B cell (primary cell): ENCODE data around the gene KCND1. TPM values are rescaled to one million over a fixed set of nuclear protein-coding genes. Genes with fewer than 3 reads are reported as not detected.

ENCODE experiments used
- ATAC-seq: fragments of 200-7000 bp; cut with Tn5 transposase; one replicate; pipeline ENCODE4 v1.10.0; 2021; ENCODE audit warnings: low read depth, mild to moderate bottlenecking, moderate number of reproducible peaks, moderate library complexity
- CTCF ChIA-PET: fragments of 350-600 bp; sonication (Branson Sonifier 250); formaldehyde crosslinking; loops from one replicate; lab custom pipeline; 2021; ENCODE audit warnings: antibody characterized with exemption, inconsistent platforms; lab: Charles Lee
- POLR2A ChIA-PET: fragments of 350-600 bp; sonication (Branson Sonifier 250); formaldehyde crosslinking; loops from one replicate; lab custom pipeline; 2021; ENCODE audit warnings: antibody characterized with exemption; lab: Charles Lee
- DNase-seq: peaks from one replicate; pipeline ENCODE4 v3.0.0; 2013
- H2AFZ ChIP-seq: 2 replicates; pipeline ENCODE4 v1.6.1; 2012; ENCODE audit warnings: mild to moderate bottlenecking, low read depth, low read length; ENCODE audit not compliant: insufficient read depth, poor library complexity, severe bottlenecking
- H3K27ac ChIP-seq, 2 donors: 1 replicate in 1 of 2; 2 replicates in 1 of 2; pipeline ENCODE4 v1.5.1; 2012 to 2013; ENCODE audit warnings: low read length in 2 of 2, mild to moderate bottlenecking in 2 of 2, moderate library complexity in 1 of 2
- H3K27me3 ChIP-seq, 4 experiments: fragments of 200-600 bp in 1 of 4; sonication (generic) in 1 of 4; replicated peaks in 1 of 4; 1 replicate in 2 of 4; 2 replicates in 2 of 4; pipeline versions ENCODE4 v1.6.1 to v1.7.0; 2013 to 2016; ENCODE audit warnings: low read length in 3 of 4, mild to moderate bottlenecking in 2 of 4, mixed read lengths in 1 of 4, moderate library complexity in 1 of 4; ENCODE audit not compliant: insufficient read depth in 4 of 4, control insufficient read depth in 3 of 4; ENCODE audit errors: control extremely low read depth in 1 of 4
- H3K36me3 ChIP-seq, 2 experiments: replicated peaks in 1 of 2; 1 replicate in 1 of 2; 2 replicates in 1 of 2; pipeline versions ENCODE4 v1.6.1 to v1.7.1; 2013; ENCODE audit warnings: low read length in 1 of 2; ENCODE audit not compliant: insufficient read depth in 2 of 2, control insufficient read depth in 1 of 2; ENCODE audit errors: control extremely low read depth in 1 of 2, extremely low read depth in 1 of 2
- H3K4me1 ChIP-seq, 2 donors: fragments of 200-600 bp in 1 of 2; sonication (generic) in 1 of 2; 1 replicate in 1 of 2; 2 replicates in 1 of 2; pipeline versions ENCODE4 v1.5.1 to v1.6.1; 2013 to 2017; ENCODE audit warnings: low read length in 2 of 2; ENCODE audit not compliant: control insufficient read depth in 2 of 2, insufficient read depth in 2 of 2
- H3K4me2 ChIP-seq: replicated peaks from 2 replicates; pipeline ENCODE3; 2012; ENCODE audit warnings: mild to moderate bottlenecking, low read depth, low read length; ENCODE audit not compliant: poor library complexity, severe bottlenecking
- H3K4me3 ChIP-seq, 5 experiments: fragments of 200-600 bp in 1 of 5; sonication (generic) in 1 of 5; 1 replicate in 3 of 5; 2 replicates in 2 of 5; pipeline versions ENCODE4 v1.5.1 to v1.7.0; 2011 to 2016; ENCODE audit warnings: low read length in 4 of 5, mild to moderate bottlenecking in 4 of 5, low read depth in 2 of 5, control low read depth in 1 of 5, moderate library complexity in 1 of 5; ENCODE audit not compliant: insufficient read depth in 1 of 5; ENCODE audit errors: control extremely low read depth in 1 of 5, extremely low read depth in 1 of 5
- H3K79me2 ChIP-seq: fragments of 200-600 bp; sonication (generic); one replicate; pipeline ENCODE4 v1.6.0; 2016; ENCODE audit warnings: low read length; ENCODE audit not compliant: control insufficient read depth, insufficient read depth
- H3K9ac ChIP-seq: fragments of 200-600 bp; sonication (generic); 2 replicates; pipeline ENCODE4 v1.6.1; 2017; ENCODE audit warnings: mild to moderate bottlenecking, low read length, moderate library complexity
- H3K9me3 ChIP-seq, 3 donors: one replicate each; pipeline versions ENCODE4 v1.6.1 to v1.7.1; 2013; ENCODE audit warnings: low read length in 2 of 3; ENCODE audit not compliant: control insufficient read depth in 2 of 3, insufficient read depth in 1 of 3; ENCODE audit errors: control extremely low read depth in 1 of 3
- H4K20me1 ChIP-seq: 2 replicates; pipeline ENCODE4 v1.6.0; 2012; ENCODE audit warnings: mild to moderate bottlenecking, low read length; ENCODE audit not compliant: insufficient read depth, control insufficient read depth, poor library complexity, severe bottlenecking
- H3K27ac Mint-ChIP-seq: one replicate; pipeline ENCODE4 v1.8.0; 2021; ENCODE audit warnings: mixed read lengths
- H3K27me3 Mint-ChIP-seq: one replicate; pipeline ENCODE4 v1.8.0; 2021; ENCODE audit warnings: mixed read lengths
- H3K4me1 Mint-ChIP-seq: one replicate; pipeline ENCODE4 v1.8.0; 2021; ENCODE audit warnings: mixed read lengths
- H3K4me3 Mint-ChIP-seq: one replicate; pipeline ENCODE4 v1.8.0; 2021; ENCODE audit warnings: mixed read lengths
- H3K9me3 Mint-ChIP-seq: one replicate; pipeline ENCODE4 v1.8.0; 2022; ENCODE audit warnings: mixed read lengths; ENCODE audit not compliant: insufficient read depth
- CTCF ChIP-seq: fragments of 200-600 bp; IDR thresholded peaks from one replicate; pipeline ENCODE4 v1.8.0; 2022; ENCODE audit warnings: antibody characterized with exemption, mild to moderate bottlenecking
- EZH2 ChIP-seq: IDR thresholded peaks from 2 replicates; pipeline ENCODE4 v1.6.1; 2012; ENCODE audit warnings: borderline replicate concordance, low read depth, mild to moderate bottlenecking, moderate library complexity, low read length; ENCODE audit not compliant: insufficient read depth, poor library complexity, severe bottlenecking
- WGBS: methylation state at CpG from one replicate; pipeline ENCODE4 v1.1.5; 2013; ENCODE audit warnings: missing lambda C conversion rate; ENCODE audit not compliant: insufficient coverage; 5-methylcytosine and 5-hydroxymethylcytosine counted together
- intact Hi-C: fragments of 100-400 bp; cut with micrococcal nuclease; formaldehyde crosslinking; loops from one replicate; pipeline ENCODE4 v1.10.0; 2022
- polyA plus RNA-seq: library from polyadenylated mRNA; depleted of rRNA; stranded (reverse); fragments of >200 nt; gene quantifications from 2 replicates; pipeline ENCODE4 v1.2.3, GENCODE V29; 2012
- total RNA-seq, 2 donors: library from RNA; stranded (reverse); fragments of 120-200 nt in 1 of 2; gene quantifications; 1 replicate in 1 of 2; 2 replicates in 1 of 2; pipeline versions ENCODE4 v1.2.3 to v1.2.4, GENCODE V29; 2013 to 2022

Gene KCND1
- total and polyA plus RNA-seq, 2 donors (not counting 1 experiment from before 2014, with no cell fraction given): 2.2 to 2.3 TPM

- WGBS: under 1% methylated on average over 44 of the region's 66 CpGs
- Histone ChIP-seq H3K9me3 (no peaks in the 10 kb centered on the region), H3K4me3 (peak overlapping the region; percentile 8 to 75 (median 65)), H3K27me3 (no peaks in the 10 kb centered on the region), H3K79me2 (peaks cover 41% of the 10 kb centered on the region), H3K27ac (peak overlapping the region; percentile 98 to 99), H4K20me1 (peaks cover 27% of the 10 kb centered on the region), H3K9ac (peak overlapping the region; percentile 85), H3K4me2 (peak overlapping the region; percentile 86), H3K36me3 (peaks cover 0 to 28% of the 10 kb centered on the region in 2 experiments), H2AFZ (peak overlapping the region; percentile 63), H3K4me1 (peaks cover 50 to 78% of the 10 kb centered on the region in 2 donors)
- ATAC-seq: peak; percentile 81
- ChIA-PET POLR2A (interaction anchor here (0.6 to 2.8 kb wide), 21 partner anchors 16 to 1739 kb away, joined by 3 to 17 read pairs (median 7); partner anchors contain the start of genes GRIPAP1, HDAC6, PQBP1 and SLC35A2), CTCF (interaction anchor here (0.6 to 1.9 kb wide), 7 partner anchors 14 to 331 kb away, joined by 3 to 10 read pairs (median 4); partner anchors contain the start of genes KCND1 and SLC35A2)
- intact Hi-C loops: loop anchor here (1.0 to 5.0 kb wide), 11 partner anchors 21 to 1301 kb away; partner anchors contain the start of genes GPKOW, GRIPAP1, PIM2 and PPP1R3F
- DNase-seq: peak; percentile 96
- H3K4me3 Mint-ChIP-seq: peak overlapping the region; percentile 100
- peaks cover 61% of the 10 kb centered on the region for H3K4me1 Mint-ChIP-seq
- H3K27ac Mint-ChIP-seq: peak overlapping the region; percentile 100
- TF ChIP-seq EZH2 (no peak), CTCF (no peak)
- H3K9me3 Mint-ChIP-seq: no peaks in the 10 kb centered on the region
- no peaks in the 10 kb centered on the region for H3K27me3 Mint-ChIP-seq
These were observed 13.6 kb downstream of the KCND1 start for GRCh38 chrX:48957827-48958634.
